CD4-positive, alpha-beta T cell (primary cell): Measurements from ENCODE around the gene CLIC5. TPM values are rescaled to one million over a fixed set of nuclear protein-coding genes. Genes with fewer than 3 reads are reported as not detected.

Experiments used
- ATAC-seq: fragments of 200-7000 bp; cut with Tn5 transposase; one replicate; pipeline ENCODE4 v1.10.0; 2022; ENCODE audit warnings: mild to moderate bottlenecking; ENCODE audit not compliant: poor library complexity
- CTCF ChIA-PET: fragments of 350-600 bp; sonication (Branson Sonifier 250); formaldehyde crosslinking; loops from one replicate; lab custom pipeline; 2021; ENCODE audit warnings: antibody characterized with exemption, inconsistent platforms; lab: Charles Lee
- POLR2A ChIA-PET: fragments of 350-600 bp; sonication (Branson Sonifier 250); formaldehyde crosslinking; loops from one replicate; lab custom pipeline; 2021; ENCODE audit warnings: antibody characterized with exemption, inconsistent platforms; lab: Charles Lee
- DNase-seq, 14 experiments: peaks; one replicate each; pipeline ENCODE4 v3.0.0-alpha.2; 2013 to 2020; ENCODE audit warnings: mixed read lengths in 2 of 14
- H3K27ac ChIP-seq, 2 donors: one replicate each; pipeline versions ENCODE4 v1.5.1 to v1.7.0; 2013; ENCODE audit warnings: low read length in 2 of 2, low read depth in 1 of 2, mild to moderate bottlenecking in 1 of 2
- H3K27me3 ChIP-seq, 2 experiments: 1 replicate in 1 of 2; 2 replicates in 1 of 2; pipeline versions ENCODE4 v1.6.1 to v1.7.0; 2013; ENCODE audit warnings: low read length in 2 of 2, control low read depth in 1 of 2, mild to moderate bottlenecking in 1 of 2, moderate library complexity in 1 of 2; ENCODE audit not compliant: insufficient read depth in 2 of 2, control insufficient read depth in 1 of 2
- H3K36me3 ChIP-seq: one replicate; pipeline ENCODE4 v1.6.1; 2013; ENCODE audit warnings: low read length, control low read depth; ENCODE audit not compliant: insufficient read depth
- H3K4me1 ChIP-seq: one replicate; pipeline ENCODE4 v1.6.1; 2013; ENCODE audit warnings: low read length, control low read depth; ENCODE audit not compliant: insufficient read depth
- H3K4me3 ChIP-seq: one replicate; pipeline ENCODE4 v1.5.1; 2013; ENCODE audit warnings: mild to moderate bottlenecking, low read length, moderate library complexity
- H3K9me3 ChIP-seq, 2 experiments: 1 replicate in 1 of 2; 2 replicates in 1 of 2; pipeline versions ENCODE4 v1.6.1 to v1.7.0; 2013; ENCODE audit warnings: low read length in 2 of 2, mild to moderate bottlenecking in 2 of 2, control low read depth in 1 of 2, moderate library complexity in 1 of 2; ENCODE audit not compliant: control insufficient read depth in 1 of 2, insufficient read depth in 1 of 2
- H3K27ac Mint-ChIP-seq: one replicate; pipeline ENCODE4 v1.8.0; 2020; ENCODE audit warnings: mixed read lengths
- H3K27me3 Mint-ChIP-seq: one replicate; pipeline ENCODE4 v1.8.0; 2021; ENCODE audit warnings: mixed read lengths
- H3K36me3 Mint-ChIP-seq: one replicate; pipeline ENCODE4 v1.8.0; 2021; ENCODE audit warnings: low read depth, mixed read lengths
- H3K4me1 Mint-ChIP-seq: one replicate; pipeline ENCODE4 v1.8.0; 2021; ENCODE audit warnings: low read depth, mixed read lengths
- H3K4me3 Mint-ChIP-seq: one replicate; pipeline ENCODE4 v1.8.0; 2020; ENCODE audit warnings: mild to moderate bottlenecking, mixed read lengths
- H3K9me3 Mint-ChIP-seq: one replicate; pipeline ENCODE4 v1.8.0; 2020; ENCODE audit warnings: mixed read lengths
- intact Hi-C, 2 experiments: fragments of 100-400 bp; cut with DNase I in 1 of 2; cut with micrococcal nuclease in 1 of 2; formaldehyde crosslinking; loops; one replicate each; pipeline versions ENCODE4 v1.15.1 to v1.9.0; 2023 to 2025; cut with DNase I, micrococcal nuclease
- total RNA-seq, 174 experiments: library from RNA in 2 of 174; stranded (reverse) in 2 of 174; gene quantifications; one replicate each; pipeline ENCODE4 v1.2.3 and lab custom pipeline; 2021 to 2026
- TF ChIP-seq, protein P1 (sequence below): fragments of 200-600 bp; IDR thresholded peaks from one replicate; pipeline ENCODE4 v1.8.0; 2022; ENCODE audit warnings: antibody characterized with exemption, mild to moderate bottlenecking

Gene CLIC5
- total RNA-seq, 2 experiments from 2014 or later: 2.5 to 2.8 TPM

DNA sequence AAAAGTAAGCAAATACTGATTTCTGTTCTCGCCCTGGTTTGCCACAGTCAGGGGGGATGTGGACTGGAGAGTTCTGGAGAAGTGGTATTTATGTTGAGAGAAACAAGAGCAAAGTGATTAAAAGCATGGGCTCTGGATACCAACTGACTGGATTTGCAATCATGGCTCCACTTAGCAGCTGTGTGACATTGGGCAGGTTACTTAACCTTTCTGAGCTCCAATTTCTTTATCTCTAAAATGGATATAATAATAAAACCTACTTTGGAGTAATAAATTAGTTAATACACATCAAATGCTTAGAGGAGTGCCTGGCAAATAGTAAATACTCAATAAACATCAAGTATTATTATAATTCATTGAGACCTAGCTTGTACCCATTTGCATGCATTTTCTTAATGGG is 111.7 kb downstream of the CLIC5 start:
- H3K9me3 Mint-ChIP-seq: no peaks in the 10 kb centered on the region
- Histone ChIP-seq H3K27ac (no peak overlapping the region), H3K4me3 (no peak overlapping the region), H3K27me3 (no peaks in the 10 kb centered on the region), H3K36me3 (no peaks in the 10 kb centered on the region), H3K9me3 (no peaks in the 10 kb centered on the region), H3K4me1 (no peaks in the 10 kb centered on the region)
- ATAC-seq (no peak), DNase-seq (no peak)
- H3K36me3 Mint-ChIP-seq: no peaks in the 10 kb centered on the region
- ChIA-PET POLR2A (no interaction called here), CTCF (no interaction called here)
- no peak overlapping the region for H3K27ac Mint-ChIP-seq
- intact Hi-C loops: no loop called here
- TF ChIP-seq, protein P1, sequence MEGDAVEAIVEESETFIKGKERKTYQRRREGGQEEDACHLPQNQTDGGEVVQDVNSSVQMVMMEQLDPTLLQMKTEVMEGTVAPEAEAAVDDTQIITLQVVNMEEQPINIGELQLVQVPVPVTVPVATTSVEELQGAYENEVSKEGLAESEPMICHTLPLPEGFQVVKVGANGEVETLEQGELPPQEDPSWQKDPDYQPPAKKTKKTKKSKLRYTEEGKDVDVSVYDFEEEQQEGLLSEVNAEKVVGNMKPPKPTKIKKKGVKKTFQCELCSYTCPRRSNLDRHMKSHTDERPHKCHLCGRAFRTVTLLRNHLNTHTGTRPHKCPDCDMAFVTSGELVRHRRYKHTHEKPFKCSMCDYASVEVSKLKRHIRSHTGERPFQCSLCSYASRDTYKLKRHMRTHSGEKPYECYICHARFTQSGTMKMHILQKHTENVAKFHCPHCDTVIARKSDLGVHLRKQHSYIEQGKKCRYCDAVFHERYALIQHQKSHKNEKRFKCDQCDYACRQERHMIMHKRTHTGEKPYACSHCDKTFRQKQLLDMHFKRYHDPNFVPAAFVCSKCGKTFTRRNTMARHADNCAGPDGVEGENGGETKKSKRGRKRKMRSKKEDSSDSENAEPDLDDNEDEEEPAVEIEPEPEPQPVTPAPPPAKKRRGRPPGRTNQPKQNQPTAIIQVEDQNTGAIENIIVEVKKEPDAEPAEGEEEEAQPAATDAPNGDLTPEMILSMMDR: no peak
- no peak overlapping the region for H3K4me3 Mint-ChIP-seq
- no peaks in the 10 kb centered on the region for H3K4me1 Mint-ChIP-seq
- no peaks in the 10 kb centered on the region for H3K27me3 Mint-ChIP-seq

DNA sequence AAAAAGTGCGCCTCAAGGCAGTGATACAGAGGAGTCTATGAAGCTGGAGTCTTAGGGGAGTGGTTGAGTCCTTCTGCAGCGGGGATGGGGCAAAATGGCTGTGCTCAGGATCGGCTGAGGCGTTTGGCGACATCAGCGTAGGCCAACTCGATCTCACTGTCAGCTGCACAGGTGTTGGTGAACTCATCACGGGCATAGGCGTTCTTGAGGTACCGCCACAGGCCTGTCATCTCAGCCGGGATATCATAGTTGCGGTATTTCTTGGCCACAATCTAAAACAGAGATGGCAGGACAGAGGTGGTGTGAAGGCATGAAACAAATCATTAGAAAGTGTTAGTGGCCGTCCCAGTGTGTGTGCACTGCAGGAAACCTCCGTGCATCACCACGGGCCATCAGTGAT is 112.7 kb downstream of the CLIC5 start:
- no peak for ATAC-seq
- H3K9me3 ChIP-seq: no peaks in the 10 kb centered on the region
- no peak overlapping the region for H3K27ac ChIP-seq
- no peaks in the 10 kb centered on the region for H3K36me3 ChIP-seq
- POLR2A ChIA-PET: no interaction called here
- Mint-ChIP-seq H3K9me3 (no peaks in the 10 kb centered on the region), H3K36me3 (no peaks in the 10 kb centered on the region), H3K4me1 (no peaks in the 10 kb centered on the region), H3K4me3 (no peak overlapping the region), H3K27me3 (no peaks in the 10 kb centered on the region), H3K27ac (no peak overlapping the region)
- H3K4me3 ChIP-seq: no peak overlapping the region
- H3K27me3 ChIP-seq: no peaks in the 10 kb centered on the region
- CTCF ChIA-PET: no interaction called here
- intact Hi-C loops: no loop called here
- H3K4me1 ChIP-seq: no peaks in the 10 kb centered on the region
- TF ChIP-seq, protein P1: no peak
- no peak for DNase-seq

DNA sequence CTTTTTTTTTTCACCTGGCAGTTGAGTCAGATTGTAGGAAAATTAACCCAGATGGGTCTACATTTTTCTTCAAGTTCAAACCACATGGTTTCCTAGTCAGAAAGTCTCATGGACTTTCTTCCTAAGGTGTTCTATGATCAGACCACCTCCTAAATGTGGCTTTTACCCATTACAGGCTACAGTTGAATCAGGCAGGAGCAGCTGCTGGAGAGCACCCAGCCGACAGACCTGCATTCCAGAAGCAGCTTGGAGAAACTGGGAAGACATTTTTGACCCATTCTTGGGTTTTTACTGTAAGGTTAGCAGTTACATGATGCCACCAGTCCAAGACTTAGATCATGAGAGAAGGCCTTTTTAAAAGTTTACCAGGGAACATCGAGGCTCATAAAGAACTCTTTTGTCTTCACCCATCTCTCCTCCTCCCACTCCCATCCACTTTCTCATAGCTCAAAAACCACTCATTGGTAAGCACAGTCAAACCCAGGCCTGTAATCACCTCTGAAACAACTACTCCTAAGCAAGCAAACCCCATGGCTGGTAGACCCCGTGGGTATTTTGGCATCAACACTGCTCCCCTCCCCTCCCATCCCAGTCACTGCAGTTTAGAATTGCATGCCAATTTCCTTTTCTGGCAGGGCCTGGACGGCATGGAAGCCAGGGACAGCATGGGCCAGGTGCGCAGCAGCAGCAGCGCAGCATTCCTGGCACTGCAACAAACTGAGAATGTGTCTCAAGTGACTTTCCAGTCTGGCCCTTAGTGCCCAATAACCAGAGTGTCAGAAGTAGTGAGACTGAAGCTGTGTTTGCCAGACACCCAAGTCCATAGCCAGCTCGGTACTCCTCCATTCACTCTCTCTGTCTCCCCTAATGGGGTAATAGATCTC is 113.7 kb downstream of the CLIC5 start:
- ChIA-PET POLR2A (no interaction called here), CTCF (no interaction called here)
- intact Hi-C loops: no loop called here
- H3K27ac Mint-ChIP-seq: no peak overlapping the region
- no peaks in the 10 kb centered on the region for H3K27me3 ChIP-seq
- TF ChIP-seq, protein P1: no peak
- H3K36me3 ChIP-seq: no peaks in the 10 kb centered on the region
- H3K9me3 Mint-ChIP-seq: no peaks in the 10 kb centered on the region
- no peak for ATAC-seq
- no peaks in the 10 kb centered on the region for H3K27me3 Mint-ChIP-seq
- no peak overlapping the region for H3K27ac ChIP-seq
- H3K4me1 Mint-ChIP-seq: no peaks in the 10 kb centered on the region
- H3K4me1 ChIP-seq: no peaks in the 10 kb centered on the region
- H3K4me3 Mint-ChIP-seq: no peak overlapping the region
- no peak for DNase-seq
- H3K9me3 ChIP-seq: no peaks in the 10 kb centered on the region
- no peaks in the 10 kb centered on the region for H3K36me3 Mint-ChIP-seq
- no peak overlapping the region for H3K4me3 ChIP-seq
